Neuronal stem cell (in vitro differentiated cells): ENCODE data around the gene SORCS3.
A peak's percentile ranks its signal among the peaks of the same experiment; 100 is the strongest.

ENCODE experiments used
- DNase-seq: peaks from one replicate; pipeline ENCODE4 v3.0.0-alpha.2; 2013; ENCODE audit warnings: low spot score
- H2AFZ ChIP-seq: one replicate; pipeline ENCODE4 v1.6.1; 2013; ENCODE audit warnings: mild to moderate bottlenecking, low read length, inconsistent platforms
- H2AK5ac ChIP-seq: 2 replicates; pipeline ENCODE4 v1.6.1; 2013; ENCODE audit warnings: low read depth, mild to moderate bottlenecking, inconsistent platforms, low read length, moderate library complexity, mixed read lengths
- H2BK120ac ChIP-seq: 2 replicates; pipeline ENCODE4 v1.6.1; 2013; ENCODE audit warnings: low read depth, mild to moderate bottlenecking, inconsistent platforms, low read length, moderate library complexity, mixed read lengths
- H2BK12ac ChIP-seq: one replicate; pipeline ENCODE4 v1.6.1; 2013; ENCODE audit warnings: low read length, inconsistent platforms
- H2BK15ac ChIP-seq: 2 replicates; pipeline ENCODE4 v1.6.1; 2013; ENCODE audit warnings: mild to moderate bottlenecking, low read length, inconsistent platforms, mixed read lengths
- H2BK5ac ChIP-seq: one replicate; pipeline ENCODE4 v1.6.1; 2013; ENCODE audit warnings: inconsistent platforms, mild to moderate bottlenecking, low read length, moderate library complexity
- H3K14ac ChIP-seq: one replicate; pipeline ENCODE4 v1.6.1; 2013; ENCODE audit warnings: low read length, inconsistent platforms
- H3K18ac ChIP-seq: 2 replicates; pipeline ENCODE4 v1.6.1; 2013; ENCODE audit warnings: low read length, inconsistent platforms
- H3K23ac ChIP-seq: 2 replicates; pipeline ENCODE4 v1.6.1; 2013; ENCODE audit warnings: low read depth, mild to moderate bottlenecking, mixed read lengths, low read length, inconsistent platforms; ENCODE audit not compliant: poor library complexity
- H3K27ac ChIP-seq: replicated peaks from 3 replicates; pipeline ENCODE4 v1.5.1; 2013; ENCODE audit warnings: low read length, inconsistent platforms
- H3K27me3 ChIP-seq, 3 experiments: 2 replicates each; pipeline ENCODE4 v1.6.1; 2013; ENCODE audit warnings: low read length in 3 of 3, mild to moderate bottlenecking in 2 of 3, inconsistent platforms in 1 of 3, low read depth in 1 of 3, mixed read lengths in 1 of 3, moderate library complexity in 1 of 3; ENCODE audit not compliant: control insufficient read depth in 3 of 3, insufficient read depth in 3 of 3
- H3K36me3 ChIP-seq, 2 donors: replicated peaks in 1 of 2; 2 replicates each; pipeline ENCODE4 v1.6.1; 2013; ENCODE audit warnings: low read length in 2 of 2; ENCODE audit not compliant: control insufficient read depth in 2 of 2, insufficient read depth in 2 of 2
- H3K4ac ChIP-seq: 2 replicates; pipeline ENCODE4 v1.6.1; 2013; ENCODE audit warnings: inconsistent platforms, mild to moderate bottlenecking, low read length, moderate library complexity
- H3K4me1 ChIP-seq, 2 donors: 1 replicate in 1 of 2; 2 replicates in 1 of 2; pipeline ENCODE4 v1.6.1; 2013; ENCODE audit warnings: low read length in 2 of 2, low read depth in 1 of 2; ENCODE audit not compliant: control insufficient read depth in 2 of 2, insufficient read depth in 1 of 2
- H3K4me2 ChIP-seq: one replicate; pipeline ENCODE4 v1.6.1; 2013; ENCODE audit warnings: mild to moderate bottlenecking, low read length, inconsistent platforms; ENCODE audit not compliant: insufficient read depth, poor library complexity, severe bottlenecking
- H3K4me3 ChIP-seq, 2 donors: 2 replicates each; pipeline ENCODE4 v1.5.1; 2013; ENCODE audit warnings: low read length in 2 of 2, mild to moderate bottlenecking in 2 of 2, inconsistent platforms in 1 of 2, moderate library complexity in 1 of 2
- H3K79me1 ChIP-seq: one replicate; pipeline ENCODE4 v1.6.1; 2013; ENCODE audit warnings: low read depth, mild to moderate bottlenecking, inconsistent platforms, low read length, moderate library complexity
- H3K9ac ChIP-seq: one replicate; pipeline ENCODE4 v1.6.1; 2013; ENCODE audit warnings: mild to moderate bottlenecking, low read depth, low read length, inconsistent platforms; ENCODE audit not compliant: poor library complexity
- H3K9me3 ChIP-seq, 2 donors: replicated peaks in 1 of 2; 2 replicates each; pipeline versions ENCODE3 to v1.6.1; 2013; ENCODE audit warnings: low read length in 2 of 2, mild to moderate bottlenecking in 2 of 2, inconsistent platforms in 1 of 2, low read depth in 1 of 2, mixed read lengths in 1 of 2, moderate library complexity in 1 of 2; ENCODE audit not compliant: control insufficient read depth in 2 of 2, insufficient read depth in 1 of 2
- H4K8ac ChIP-seq: one replicate; pipeline ENCODE4 v1.6.1; 2013; ENCODE audit warnings: low read depth, mild to moderate bottlenecking, inconsistent platforms, low read length, moderate library complexity
- H4K91ac ChIP-seq: one replicate; pipeline ENCODE4 v1.6.1; 2013; ENCODE audit warnings: low read length, low read depth, mild to moderate bottlenecking, inconsistent platforms; ENCODE audit not compliant: poor library complexity
- WGBS, 2 donors: extraction: QIAGEN DNeasy Blood & Tissue Kit; methylation state at CpG; one replicate each; pipeline ENCODE4 v1.1.7; 2013; ENCODE audit warnings: missing lambda C conversion rate in 2 of 2, mixed read lengths in 1 of 2; ENCODE audit not compliant: insufficient read length in 2 of 2, insufficient replicate concordance in 1 of 2; ENCODE audit errors: extremely low coverage in 2 of 2; 5-methylcytosine and 5-hydroxymethylcytosine counted together

The SORCS3 gene

GRCh38 chr10:105192861-105193260, 551.8 kb downstream of the SORCS3 start:
- Histone ChIP-seq H3K27me3 (no peaks in the 10 kb centered on the region), H2AFZ (no peak overlapping the region), H2BK12ac (no peak overlapping the region), H2BK15ac (no peak overlapping the region), H3K36me3 (no peaks in the 10 kb centered on the region), H3K4me2 (no peak overlapping the region), H3K23ac (no peak overlapping the region), H4K8ac (no peak overlapping the region), H3K9ac (no peak overlapping the region), H3K18ac (no peak overlapping the region), H3K4me1 (no peaks in the 10 kb centered on the region), H2AK5ac (no peak overlapping the region), H3K27ac (no peak overlapping the region), H3K14ac (no peak overlapping the region), H4K91ac (no peak overlapping the region), H3K4me3 (no peak overlapping the region), H2BK120ac (no peak overlapping the region), H3K4ac (no peak overlapping the region), H3K9me3 (no peaks in the 10 kb centered on the region), H3K79me1 (no peaks in the 10 kb centered on the region), H2BK5ac (no peak overlapping the region)
- DNase-seq: no peak
- no CpG with 5 or more reads among the region's 2 CpGs for WGBS, 2 donors

- no peak overlapping the region for H2BK15ac ChIP-seq
- WGBS, 2 donors: no CpG with 5 or more reads among the region's 4 CpGs
- no peaks in the 10 kb centered on the region for H3K9me3 ChIP-seq
- no peak overlapping the region for H2AK5ac ChIP-seq
- H3K23ac ChIP-seq: no peak overlapping the region
- H3K14ac ChIP-seq: no peak overlapping the region
- H3K36me3 ChIP-seq: no peaks in the 10 kb centered on the region
- DNase-seq: no peak
- no peak overlapping the region for H4K91ac ChIP-seq
- no peak overlapping the region for H3K27ac ChIP-seq
- no peak overlapping the region for H3K4me3 ChIP-seq
- no peak overlapping the region for H3K18ac ChIP-seq
- H2BK12ac ChIP-seq: no peak overlapping the region
- no peaks in the 10 kb centered on the region for H3K4me1 ChIP-seq
- H2BK120ac ChIP-seq: no peak overlapping the region
- no peak overlapping the region for H2AFZ ChIP-seq
- H3K9ac ChIP-seq: no peak overlapping the region
- no peaks in the 10 kb centered on the region for H3K79me1 ChIP-seq
- H4K8ac ChIP-seq: no peak overlapping the region
- H3K27me3 ChIP-seq: no peaks in the 10 kb centered on the region
- H3K4me2 ChIP-seq: no peak overlapping the region
- H2BK5ac ChIP-seq: no peak overlapping the region
- no peak overlapping the region for H3K4ac ChIP-seq
These were observed 554.7 kb downstream of the SORCS3 start for GRCh38 chr10:105195831-105196230.

- H3K27me3 ChIP-seq: no peaks in the 10 kb centered on the region
- no peak overlapping the region for H2BK120ac ChIP-seq
- H4K8ac ChIP-seq: no peak overlapping the region
- no peaks in the 10 kb centered on the region for H3K4me1 ChIP-seq
- H2BK15ac ChIP-seq: no peak overlapping the region
- H2BK12ac ChIP-seq: no peak overlapping the region
- no peak overlapping the region for H3K4me3 ChIP-seq
- H4K91ac ChIP-seq: no peak overlapping the region
- no peak overlapping the region for H3K9ac ChIP-seq
- no peak overlapping the region for H3K4ac ChIP-seq
- no peak overlapping the region for H3K27ac ChIP-seq
- H3K9me3 ChIP-seq: no peaks in the 10 kb centered on the region
- no CpG with 5 or more reads among the region's 6 CpGs for WGBS, 2 donors
- no peaks in the 10 kb centered on the region for H3K36me3 ChIP-seq
- no peak overlapping the region for H3K23ac ChIP-seq
- H3K14ac ChIP-seq: no peak overlapping the region
- H3K79me1 ChIP-seq: no peaks in the 10 kb centered on the region
- no peak for DNase-seq
- no peak overlapping the region for H3K4me2 ChIP-seq
- H3K18ac ChIP-seq: no peak overlapping the region
- H2AFZ ChIP-seq: no peak overlapping the region
- H2AK5ac ChIP-seq: no peak overlapping the region
- no peak overlapping the region for H2BK5ac ChIP-seq
These were observed 556.7 kb downstream of the SORCS3 start for GRCh38 chr10:105197598-105198364.

- H3K4me1 ChIP-seq: no peaks in the 10 kb centered on the region
- H3K36me3 ChIP-seq: no peaks in the 10 kb centered on the region
- no peak overlapping the region for H2AK5ac ChIP-seq
- no peak overlapping the region for H3K4ac ChIP-seq
- no peak overlapping the region for H3K18ac ChIP-seq
- H3K79me1 ChIP-seq: no peaks in the 10 kb centered on the region
- H2BK15ac ChIP-seq: no peak overlapping the region
- H2BK120ac ChIP-seq: no peak overlapping the region
- H4K8ac ChIP-seq: no peak overlapping the region
- H2AFZ ChIP-seq: no peak overlapping the region
- no peak overlapping the region for H3K9ac ChIP-seq
- no peak overlapping the region for H3K4me2 ChIP-seq
- peak overlapping the region; percentile 19 for H4K91ac ChIP-seq
- no peak for DNase-seq
- no peak overlapping the region for H3K23ac ChIP-seq
- H3K27ac ChIP-seq: no peak overlapping the region
- H2BK12ac ChIP-seq: no peak overlapping the region
- no peaks in the 10 kb centered on the region for H3K9me3 ChIP-seq
- H3K27me3 ChIP-seq: no peaks in the 10 kb centered on the region
- no peak overlapping the region for H3K4me3 ChIP-seq
- no peak overlapping the region for H3K14ac ChIP-seq
- H2BK5ac ChIP-seq: no peak overlapping the region
These were observed 565.5 kb downstream of the SORCS3 start for GRCh38 chr10:105206616-105207015.
